GM13976 (cell line): ENCODE data around the gene C1QTNF4.

Source experiments
- DNase-seq: peaks from one replicate; pipeline ENCODE4 v3.0.0; 2012; ENCODE audit warnings: low spot score
- in situ Hi-C: fragments of 300-500 bp; cut with MboI; formaldehyde crosslinking; loops from one replicate; pipeline ENCODE4 v1.12.0; 2022; ENCODE audit warnings: low sequenced_read_pairs, mixed read lengths, inconsistent platforms; ENCODE audit not compliant: unreplicated experiment
- TF ChIP-seq, protein P1 (sequence below): IDR thresholded peaks from 2 replicates; pipeline ENCODE4 v1.5.1; 2012; ENCODE audit warnings: borderline replicate concordance, mild to moderate bottlenecking; ENCODE audit not compliant: insufficient read depth; ENCODE audit errors: extremely low read depth, missing control alignments, control extremely low read depth

C1QTNF4 gene

DNA sequence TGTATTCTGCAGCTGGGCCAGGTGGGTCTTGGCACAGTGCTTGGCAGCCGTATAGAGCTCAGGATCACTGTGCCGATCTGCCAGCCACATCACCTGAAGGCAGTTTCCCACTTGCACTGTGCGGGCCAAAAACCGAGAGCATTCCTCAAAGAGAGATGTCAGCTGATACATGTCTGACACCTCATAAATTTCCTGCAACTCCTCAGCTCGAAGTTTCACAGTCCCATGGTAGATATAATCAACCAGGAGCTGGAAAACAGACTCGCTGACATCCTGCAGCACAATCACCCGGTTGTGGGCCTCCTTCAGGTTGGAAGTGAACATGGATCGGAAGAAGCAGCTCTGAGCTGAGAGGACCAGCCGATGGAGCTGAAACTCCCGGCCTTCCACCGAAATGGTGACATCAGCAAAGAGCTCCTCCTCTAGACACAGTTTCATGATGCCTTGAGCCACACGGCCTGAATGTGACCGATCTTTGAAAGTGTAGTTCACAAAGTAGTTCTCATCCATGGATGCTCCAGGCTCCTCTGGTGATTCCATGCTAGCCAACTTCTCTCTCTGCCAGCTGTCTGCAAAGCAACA is 16.7 kb downstream of the C1QTNF4 start:
- in situ Hi-C loops: no loop called here
- TF ChIP-seq, protein P1, sequence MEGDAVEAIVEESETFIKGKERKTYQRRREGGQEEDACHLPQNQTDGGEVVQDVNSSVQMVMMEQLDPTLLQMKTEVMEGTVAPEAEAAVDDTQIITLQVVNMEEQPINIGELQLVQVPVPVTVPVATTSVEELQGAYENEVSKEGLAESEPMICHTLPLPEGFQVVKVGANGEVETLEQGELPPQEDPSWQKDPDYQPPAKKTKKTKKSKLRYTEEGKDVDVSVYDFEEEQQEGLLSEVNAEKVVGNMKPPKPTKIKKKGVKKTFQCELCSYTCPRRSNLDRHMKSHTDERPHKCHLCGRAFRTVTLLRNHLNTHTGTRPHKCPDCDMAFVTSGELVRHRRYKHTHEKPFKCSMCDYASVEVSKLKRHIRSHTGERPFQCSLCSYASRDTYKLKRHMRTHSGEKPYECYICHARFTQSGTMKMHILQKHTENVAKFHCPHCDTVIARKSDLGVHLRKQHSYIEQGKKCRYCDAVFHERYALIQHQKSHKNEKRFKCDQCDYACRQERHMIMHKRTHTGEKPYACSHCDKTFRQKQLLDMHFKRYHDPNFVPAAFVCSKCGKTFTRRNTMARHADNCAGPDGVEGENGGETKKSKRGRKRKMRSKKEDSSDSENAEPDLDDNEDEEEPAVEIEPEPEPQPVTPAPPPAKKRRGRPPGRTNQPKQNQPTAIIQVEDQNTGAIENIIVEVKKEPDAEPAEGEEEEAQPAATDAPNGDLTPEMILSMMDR: no peak

GRCh38 chr11:47573321-47573720 is 20.9 kb downstream of the C1QTNF4 start:
- DNase-seq: no peak
- in situ Hi-C loops: no loop called here
- TF ChIP-seq, protein P1: no peak

More for the DNA sequence above, 16.7 kb downstream of the C1QTNF4 start:
- DNase-seq: no peak

DNA sequence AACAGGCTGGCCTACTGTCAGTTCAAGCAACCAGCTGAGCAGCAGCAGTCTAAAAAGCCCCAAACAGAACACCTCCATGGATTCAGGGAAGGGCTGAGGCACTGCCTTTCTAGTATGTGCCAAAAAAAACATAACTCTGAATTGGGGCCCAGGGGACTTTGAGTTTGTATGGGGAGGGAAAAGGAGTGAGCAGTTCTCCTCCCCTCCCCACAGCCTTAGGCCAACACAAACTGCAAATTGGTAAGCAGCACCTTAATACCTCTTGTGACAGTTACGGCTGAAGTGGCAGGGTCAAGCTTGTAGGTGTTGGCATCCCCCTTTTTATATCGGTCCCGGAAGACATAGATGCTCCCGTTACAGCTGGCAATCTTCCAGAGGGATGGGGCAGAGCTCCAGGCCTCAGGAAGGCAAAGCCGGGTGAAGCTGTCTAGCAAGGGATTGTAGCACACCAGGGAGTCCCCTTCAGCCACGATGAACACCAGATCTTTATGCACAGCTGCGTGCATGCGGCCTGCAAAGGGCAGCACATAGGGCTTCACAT is 21.4 kb downstream of the C1QTNF4 start:
- in situ Hi-C loops: no loop called here
- DNase-seq: no peak
- TF ChIP-seq, protein P1: no peak

- no peak for DNase-seq
- in situ Hi-C loops: no loop called here
- TF ChIP-seq, protein P1: no peak
These were observed 22.3 kb downstream of the C1QTNF4 start for GRCh38 chr11:47571895-47572294.

DNA sequence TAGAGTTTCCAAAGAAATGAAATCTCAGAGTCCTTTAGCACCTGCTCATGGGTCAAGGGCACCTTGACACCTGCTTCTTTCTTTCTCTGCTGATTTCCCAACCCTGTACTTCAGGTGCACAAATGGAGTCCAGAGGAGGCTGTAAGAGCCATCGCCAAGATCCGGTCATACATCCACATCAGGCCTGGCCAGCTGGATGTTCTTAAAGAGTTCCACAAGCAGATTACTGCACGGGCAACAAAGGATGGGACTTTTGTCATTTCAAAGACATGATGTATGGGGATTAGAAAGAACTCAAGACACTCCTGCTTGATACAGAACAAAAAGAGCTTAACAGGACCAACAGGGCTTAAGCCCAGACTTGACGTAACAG is 22.9 kb downstream of the C1QTNF4 start:
- TF ChIP-seq, protein P1: no peak
- DNase-seq: no peak
- in situ Hi-C loops: no loop called here

- TF ChIP-seq, protein P1: no peak
- no peak for DNase-seq
- in situ Hi-C loops: no loop called here
These were observed 23.4 kb downstream of the C1QTNF4 start for GRCh38 chr11:47570651-47571356.
